Astrocyte (in vitro differentiated cells and primary cell): Measurements from ENCODE around the gene CSF2RB. TPM values are rescaled to one million over a fixed set of nuclear protein-coding genes. Genes with fewer than 3 reads are reported as not detected.

Experiments used
- DNase-seq: peaks from one replicate; pipeline ENCODE4 v3.0.0-alpha.2; 2010; ENCODE audit warnings: low read depth
- FAIRE-seq: peaks from 2 replicates; lab custom pipeline; 2011; peaks lifted over from hg19 to GRCh38; lab: Jason Lieb, UNC
- H2AFZ ChIP-seq: 2 replicates; pipeline ENCODE4 v1.6.0; 2012; ENCODE audit warnings: low read depth, low read length, inconsistent platforms
- H3K27ac ChIP-seq: 2 replicates; pipeline ENCODE4 v1.5.1; 2011; ENCODE audit warnings: low read depth, low read length, inconsistent platforms
- H3K27me3 ChIP-seq: 2 replicates; pipeline ENCODE4 v1.6.0; 2011; ENCODE audit warnings: low read length, inconsistent platforms; ENCODE audit not compliant: insufficient read depth
- H3K36me3 ChIP-seq: 2 replicates; pipeline ENCODE4 v1.5.1; 2011; ENCODE audit warnings: low read length, inconsistent platforms; ENCODE audit not compliant: insufficient read depth
- H3K4me1 ChIP-seq: 2 replicates; pipeline ENCODE4 v1.5.1; 2011; ENCODE audit warnings: low read length, inconsistent platforms; ENCODE audit not compliant: insufficient read depth
- H3K4me2 ChIP-seq: 2 replicates; pipeline ENCODE4 v1.6.0; 2012; ENCODE audit warnings: low read length, inconsistent platforms
- H3K4me3 ChIP-seq: 2 replicates; pipeline ENCODE4 v1.5.1; 2011; ENCODE audit warnings: low read depth, mild to moderate bottlenecking, low read length, inconsistent platforms; ENCODE audit not compliant: insufficient read depth
- H3K79me2 ChIP-seq: 2 replicates; pipeline ENCODE4 v1.6.0; 2012; ENCODE audit warnings: mild to moderate bottlenecking, low read length, inconsistent platforms; ENCODE audit not compliant: insufficient read depth
- H3K9ac ChIP-seq: 2 replicates; pipeline ENCODE4 v1.6.0; 2012; ENCODE audit warnings: mild to moderate bottlenecking, low read length, inconsistent platforms
- H3K9me3 ChIP-seq: 2 replicates; pipeline ENCODE4 v1.5.1; 2012; ENCODE audit warnings: low read depth, mild to moderate bottlenecking, low read length, inconsistent platforms; ENCODE audit not compliant: insufficient read depth
- H4K20me1 ChIP-seq: 2 replicates; pipeline ENCODE4 v1.6.0; 2012; ENCODE audit warnings: low read length, inconsistent platforms; ENCODE audit not compliant: insufficient read depth
- H3K27ac Mint-ChIP-seq: one replicate; pipeline ENCODE4 v1.8.0; 2021; ENCODE audit warnings: mild to moderate bottlenecking, mixed read lengths; ENCODE audit not compliant: unreplicated experiment
- H3K27me3 Mint-ChIP-seq: one replicate; pipeline ENCODE4 v1.8.0; 2021; ENCODE audit warnings: low read depth, mixed read lengths; ENCODE audit not compliant: unreplicated experiment
- H3K36me3 Mint-ChIP-seq: one replicate; pipeline ENCODE4 v1.8.0; 2021; ENCODE audit warnings: low read depth, mixed read lengths; ENCODE audit not compliant: unreplicated experiment
- H3K4me1 Mint-ChIP-seq: one replicate; pipeline ENCODE4 v1.8.0; 2021; ENCODE audit warnings: low read depth, mixed read lengths; ENCODE audit not compliant: unreplicated experiment
- H3K4me3 Mint-ChIP-seq: one replicate; pipeline ENCODE4 v1.8.0; 2021; ENCODE audit warnings: mild to moderate bottlenecking, moderate library complexity, mixed read lengths; ENCODE audit not compliant: unreplicated experiment
- H3K9me3 Mint-ChIP-seq: one replicate; pipeline ENCODE4 v1.8.0; 2021; ENCODE audit warnings: mild to moderate bottlenecking, mixed read lengths; ENCODE audit not compliant: unreplicated experiment
- CTCF ChIP-seq: IDR thresholded peaks from 2 replicates; pipeline ENCODE4 v1.5.1; 2011; ENCODE audit warnings: low read depth, mild to moderate bottlenecking, inconsistent platforms, low read length, moderate library complexity; ENCODE audit not compliant: insufficient read depth
- EZH2 ChIP-seq: IDR thresholded peaks from 2 replicates; pipeline ENCODE4 v1.6.1; 2012; ENCODE audit warnings: mild to moderate bottlenecking, low read length, inconsistent platforms; ENCODE audit not compliant: insufficient read depth
- total RNA-seq: library from RNA; stranded (reverse); gene quantifications from 2 replicates; pipeline ENCODE4 v1.2.1, GENCODE V29; 2021

CSF2RB gene
- total RNA-seq, 1 donor from 2014 or later: 0.09 TPM

DNA sequence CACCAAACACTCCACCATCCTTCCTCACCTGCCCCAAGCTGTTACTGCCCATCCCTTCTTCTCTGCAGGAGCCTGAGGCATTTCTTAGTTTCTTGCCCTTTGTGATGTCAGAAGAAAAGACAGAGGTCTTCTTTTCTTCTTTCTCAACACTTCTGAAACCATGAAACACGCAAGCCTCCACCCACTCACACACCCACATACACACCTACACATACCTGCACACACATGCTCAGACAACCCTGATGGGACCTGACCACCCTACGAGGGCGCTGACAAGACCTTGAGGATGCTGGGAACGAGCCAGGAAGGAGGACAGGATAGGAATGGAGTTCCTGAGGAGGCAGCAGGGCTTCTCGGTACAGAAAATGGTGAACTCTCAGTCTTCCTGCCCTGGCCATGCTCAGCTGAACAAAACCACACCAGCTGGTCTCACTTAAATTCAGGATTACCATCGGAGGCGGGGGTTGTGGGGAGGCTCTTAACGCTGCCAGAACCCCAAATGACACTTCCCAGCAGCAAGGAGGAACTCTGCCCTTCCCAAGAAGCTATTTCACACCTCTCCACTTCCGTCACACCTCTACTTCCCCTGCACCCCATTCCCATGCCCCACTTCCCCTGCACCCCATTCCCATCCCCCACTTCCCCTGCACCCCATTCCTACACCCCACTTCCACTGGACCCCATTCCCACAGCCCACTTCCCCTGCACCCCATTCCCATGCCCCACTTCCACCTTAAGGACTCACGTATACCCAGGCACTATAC is 41.0 kb downstream of the CSF2RB start:
- Histone ChIP-seq H3K4me1 (no peaks in the 10 kb centered on the region), H3K27me3 (no peaks in the 10 kb centered on the region), H3K9ac (no peak overlapping the region), H3K4me3 (no peak overlapping the region), H3K36me3 (no peaks in the 10 kb centered on the region), H3K79me2 (no peaks in the 10 kb centered on the region), H3K27ac (no peak overlapping the region), H3K4me2 (no peak overlapping the region), H3K9me3 (no peaks in the 10 kb centered on the region), H4K20me1 (no peaks in the 10 kb centered on the region), H2AFZ (no peak overlapping the region)
- peaks cover 22% of the 10 kb centered on the region for H3K27me3 Mint-ChIP-seq
- H3K9me3 Mint-ChIP-seq: peaks cover 11% of the 10 kb centered on the region
- peaks cover 2% of the 10 kb centered on the region for H3K4me1 Mint-ChIP-seq
- no peak for TF ChIP-seq CTCF
- TF ChIP-seq EZH2: no peak
- no peak overlapping the region for H3K27ac Mint-ChIP-seq
- H3K4me3 Mint-ChIP-seq: no peak overlapping the region
- no peak for DNase-seq
- H3K36me3 Mint-ChIP-seq: no peaks in the 10 kb centered on the region
- FAIRE-seq: no peak

- Histone ChIP-seq H3K4me1 (no peaks in the 10 kb centered on the region), H2AFZ (no peak overlapping the region), H3K4me2 (no peak overlapping the region), H4K20me1 (no peaks in the 10 kb centered on the region), H3K79me2 (no peaks in the 10 kb centered on the region), H3K36me3 (no peaks in the 10 kb centered on the region), H3K4me3 (no peak overlapping the region), H3K9ac (no peak overlapping the region), H3K27me3 (no peaks in the 10 kb centered on the region), H3K27ac (no peak overlapping the region), H3K9me3 (no peaks in the 10 kb centered on the region)
- no peak for TF ChIP-seq CTCF
- peaks cover 32% of the 10 kb centered on the region for H3K27me3 Mint-ChIP-seq
- H3K9me3 Mint-ChIP-seq: peaks cover 10% of the 10 kb centered on the region
- DNase-seq (no peak), FAIRE-seq (no peak)
- peaks cover 2% of the 10 kb centered on the region for H3K4me1 Mint-ChIP-seq
- H3K27ac Mint-ChIP-seq: no peak overlapping the region
- H3K36me3 Mint-ChIP-seq: no peaks in the 10 kb centered on the region
- no peak overlapping the region for H3K4me3 Mint-ChIP-seq
Measured at GRCh38 chr22:36955691-36956090, 42.3 kb downstream of the CSF2RB start.

DNA sequence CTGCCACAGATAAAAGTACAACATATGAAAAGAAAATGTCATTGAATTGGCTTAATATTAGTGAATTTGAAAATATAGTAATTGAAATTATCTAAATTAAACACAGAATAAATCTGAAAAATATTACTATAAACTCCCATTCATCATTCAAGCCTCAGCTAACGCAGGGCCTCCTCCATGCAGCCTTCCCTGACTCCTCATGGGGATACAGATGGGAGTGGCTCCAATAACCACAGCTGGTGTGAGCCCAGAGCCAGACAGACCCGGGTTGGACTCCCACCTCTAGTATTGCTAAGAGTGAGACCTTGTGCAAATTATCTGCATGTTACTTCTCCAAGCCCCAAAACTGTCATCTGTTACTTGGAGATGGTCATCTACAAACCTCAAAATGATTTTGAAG is 44.9 kb downstream of the CSF2RB start:
- H3K9me3 Mint-ChIP-seq: peaks cover 10% of the 10 kb centered on the region
- no peak overlapping the region for H3K4me3 Mint-ChIP-seq
- no peak for TF ChIP-seq CTCF
- TF ChIP-seq EZH2: no peak
- H3K27me3 ChIP-seq: peaks cover 12% of the 10 kb centered on the region
- no peaks in the 10 kb centered on the region for H3K4me1 ChIP-seq
- peaks cover 30% of the 10 kb centered on the region for H3K27me3 Mint-ChIP-seq
- H2AFZ ChIP-seq: no peak overlapping the region
- H3K36me3 Mint-ChIP-seq: no peaks in the 10 kb centered on the region
- H3K36me3 ChIP-seq: no peaks in the 10 kb centered on the region
- H3K4me1 Mint-ChIP-seq: peaks cover 2% of the 10 kb centered on the region
- no peaks in the 10 kb centered on the region for H4K20me1 ChIP-seq
- FAIRE-seq: no peak
- no peak overlapping the region for H3K9ac ChIP-seq
- H3K4me2 ChIP-seq: no peak overlapping the region
- no peaks in the 10 kb centered on the region for H3K79me2 ChIP-seq
- H3K27ac Mint-ChIP-seq: no peak overlapping the region
- no peak overlapping the region for H3K27ac ChIP-seq
- H3K4me3 ChIP-seq: no peak overlapping the region
- no peaks in the 10 kb centered on the region for H3K9me3 ChIP-seq
- DNase-seq: no peak
